WI38 (cell line): ENCODE data around the gene ZNF507.

ENCODE experiments used
- H3K4me3 ChIP-seq: 2 replicates; pipeline ENCODE4 v1.5.1; 2011; ENCODE audit warnings: low read depth, mild to moderate bottlenecking, control low read depth, low read length
- CTCF ChIP-seq: IDR thresholded peaks from 2 replicates; pipeline ENCODE4 v1.5.1; 2012; ENCODE audit warnings: low read depth, mild to moderate bottlenecking, control low read depth, low read length

ZNF507 gene

GRCh38 chr19:32404213-32404932, 59.0 kb downstream of the ZNF507 start:
- no peak for TF ChIP-seq CTCF
- H3K4me3 ChIP-seq, result peak overlapping the region; percentile 81

GRCh38 chr19:32404933-32405430, 59.6 kb downstream of the ZNF507 start:
- no peak for TF ChIP-seq CTCF
- peak overlapping the region; percentile 81 for H3K4me3 ChIP-seq

GRCh38 chr19:32405431-32406160, 60.2 kb downstream of the ZNF507 start, which contains the start of gene DPY19L3:
Gene DPY19L3 (plus strand): TSS chr19:32405770. CDS start chr19:32408254, 2,484 bp downstream.
- H3K4me3 ChIP-seq, result peak within 1 kb of the TSS; percentile 81
- no peak for TF ChIP-seq CTCF

- peak overlapping the region; percentile 81 for H3K4me3 ChIP-seq
- no peak for TF ChIP-seq CTCF
Observed at GRCh38 chr19:32406161-32407003, 61.0 kb downstream of the ZNF507 start.

GRCh38 chr19:32407004-32407992, 61.9 kb downstream of the ZNF507 start:
- TF ChIP-seq CTCF, result no peak
- H3K4me3 ChIP-seq, result peak overlapping the region; percentile 81

GRCh38 chr19:32415246-32415645, 69.8 kb downstream of the ZNF507 start:
- no peak for TF ChIP-seq CTCF
- no peak overlapping the region for H3K4me3 ChIP-seq
